Fibroblast of lung (primary cell): ENCODE results near the gene METTL25B. TPM values are rescaled to one million over a fixed set of nuclear protein-coding genes. Genes with fewer than 3 reads are reported as not detected.

Experiments
- DNase-seq, 2 donors: peaks; one replicate each; pipeline versions ENCODE4 v3.0.0 to v3.0.0-alpha.2; 2010; ENCODE audit warnings: low read depth in 2 of 2
- H2AFZ ChIP-seq: 2 replicates; pipeline ENCODE4 v1.5.1; 2012; ENCODE audit warnings: low read length, control low read depth, inconsistent platforms
- H3K27ac ChIP-seq: 2 replicates; pipeline ENCODE4 v1.5.1; 2011; ENCODE audit warnings: low read length, control low read depth; ENCODE audit not compliant: insufficient read depth
- H3K27me3 ChIP-seq: 2 replicates; pipeline ENCODE4 v1.5.1; 2011; ENCODE audit warnings: mild to moderate bottlenecking, low read length; ENCODE audit not compliant: control insufficient read depth, insufficient read depth
- H3K36me3 ChIP-seq: 2 replicates; pipeline ENCODE4 v1.5.1; 2011; ENCODE audit warnings: low read length; ENCODE audit not compliant: control insufficient read depth, insufficient read depth
- H3K4me1 ChIP-seq: 2 replicates; pipeline ENCODE4 v1.5.1; 2011; ENCODE audit warnings: low read length; ENCODE audit not compliant: control insufficient read depth, insufficient read depth; ENCODE audit errors: extremely low read depth
- H3K4me2 ChIP-seq: 2 replicates; pipeline ENCODE4 v1.5.1; 2011; ENCODE audit warnings: low read length, control low read depth; ENCODE audit not compliant: insufficient read depth; ENCODE audit errors: extremely low read depth
- H3K4me3 ChIP-seq, 4 experiments: fragments of 200-600 bp in 1 of 4; sonication (generic) in 1 of 4; replicated peaks in 1 of 4; 2 replicates each; pipeline ENCODE4 v1.5.1; 2011 to 2016; ENCODE audit warnings: low read length in 4 of 4, low read depth in 3 of 4, mild to moderate bottlenecking in 3 of 4, control low read depth in 2 of 4, inconsistent platforms in 1 of 4, mixed read lengths in 1 of 4; ENCODE audit not compliant: insufficient read depth in 1 of 4; ENCODE audit errors: control extremely low read depth in 1 of 4
- H3K79me2 ChIP-seq: 2 replicates; pipeline ENCODE4 v1.5.1; 2012; ENCODE audit warnings: mild to moderate bottlenecking, low read length, inconsistent platforms; ENCODE audit not compliant: control insufficient read depth, insufficient read depth
- H3K9ac ChIP-seq: 2 replicates; pipeline ENCODE4 v1.5.1; 2011; ENCODE audit warnings: mild to moderate bottlenecking, low read length, control low read depth; ENCODE audit not compliant: insufficient read depth
- H3K9me3 ChIP-seq: 2 replicates; pipeline ENCODE4 v1.5.1; 2012; ENCODE audit warnings: low read depth, low read length; ENCODE audit not compliant: control insufficient read depth, insufficient read depth
- H4K20me1 ChIP-seq: 2 replicates; pipeline ENCODE4 v1.5.1; 2011; ENCODE audit warnings: low read length; ENCODE audit not compliant: control insufficient read depth, insufficient read depth; ENCODE audit errors: extremely low read depth
- EZH2 ChIP-seq: IDR thresholded peaks from 2 replicates; pipeline ENCODE4 v1.5.1; 2012; ENCODE audit warnings: low read length, control low read depth, mild to moderate bottlenecking; ENCODE audit errors: missing control alignments
- polyA plus RNA-seq, 2 donors: library from polyadenylated mRNA; depleted of rRNA in 1 of 2; stranded (reverse) in 1 of 2; unstranded in 1 of 2; fragments of >200 nt; gene quantifications; 2 replicates each; pipeline ENCODE4 v1.2.1, GENCODE V29; 2011 to 2012; ENCODE audit warnings: missing spikeins in 1 of 2
- total RNA-seq: library from RNA; depleted of rRNA; stranded (reverse); fragments of >200 nt; gene quantifications from 2 replicates; pipeline ENCODE4 v1.2.1, GENCODE V29; 2014
- TF ChIP-seq, protein P1 (sequence below), 2 donors: IDR thresholded peaks in 1 of 2; conservative IDR thresholded peaks in 1 of 2; 1 replicate in 1 of 2; 2 replicates in 1 of 2; pipeline ENCODE4 v1.5.1; 2011 to 2012; ENCODE audit warnings: low read length in 2 of 2, control low read depth in 1 of 2, inconsistent platforms in 1 of 2, low read depth in 1 of 2, mild to moderate bottlenecking in 1 of 2

METTL25B gene
- total and polyA plus RNA-seq, 2 donors (not counting 1 experiment from before 2014, with no cell fraction given) = 5.5 to 17.3 TPM

DNA sequence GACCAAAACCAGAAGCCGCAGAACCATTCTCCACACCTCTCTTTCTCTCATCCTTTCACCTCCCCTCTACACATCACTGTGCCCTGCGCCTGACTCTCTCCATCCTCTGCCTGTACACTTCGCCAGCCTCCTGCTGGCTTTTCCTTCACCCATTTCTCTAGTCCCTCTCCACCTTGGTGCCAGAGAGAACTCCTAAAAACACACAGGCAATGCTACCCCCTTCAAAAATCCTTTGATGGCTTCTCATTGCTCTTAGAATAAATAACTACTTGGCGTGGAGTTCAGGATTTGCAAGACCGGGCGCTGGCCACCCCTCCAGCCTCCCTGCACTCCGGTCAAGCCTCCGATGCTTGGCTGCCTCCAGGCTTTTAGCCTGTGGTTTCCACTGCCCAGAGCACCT is 31.5 kb upstream of the METTL25B start:
- TF ChIP-seq EZH2 = no peak
- TF ChIP-seq, protein P1, sequence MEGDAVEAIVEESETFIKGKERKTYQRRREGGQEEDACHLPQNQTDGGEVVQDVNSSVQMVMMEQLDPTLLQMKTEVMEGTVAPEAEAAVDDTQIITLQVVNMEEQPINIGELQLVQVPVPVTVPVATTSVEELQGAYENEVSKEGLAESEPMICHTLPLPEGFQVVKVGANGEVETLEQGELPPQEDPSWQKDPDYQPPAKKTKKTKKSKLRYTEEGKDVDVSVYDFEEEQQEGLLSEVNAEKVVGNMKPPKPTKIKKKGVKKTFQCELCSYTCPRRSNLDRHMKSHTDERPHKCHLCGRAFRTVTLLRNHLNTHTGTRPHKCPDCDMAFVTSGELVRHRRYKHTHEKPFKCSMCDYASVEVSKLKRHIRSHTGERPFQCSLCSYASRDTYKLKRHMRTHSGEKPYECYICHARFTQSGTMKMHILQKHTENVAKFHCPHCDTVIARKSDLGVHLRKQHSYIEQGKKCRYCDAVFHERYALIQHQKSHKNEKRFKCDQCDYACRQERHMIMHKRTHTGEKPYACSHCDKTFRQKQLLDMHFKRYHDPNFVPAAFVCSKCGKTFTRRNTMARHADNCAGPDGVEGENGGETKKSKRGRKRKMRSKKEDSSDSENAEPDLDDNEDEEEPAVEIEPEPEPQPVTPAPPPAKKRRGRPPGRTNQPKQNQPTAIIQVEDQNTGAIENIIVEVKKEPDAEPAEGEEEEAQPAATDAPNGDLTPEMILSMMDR (conservative IDR thresholded peaks at IDR 0.05 in 1 of 2, IDR thresholded peaks at IDR 0.05 in 1 of 2; ENCODE audit: low read depth in 1 of 2, low read length in 2 of 2) = no peak
- DNase-seq = no peak
- Histone ChIP-seq H4K20me1 (no peaks in the 10 kb centered on the region), H3K79me2 (no peaks in the 10 kb centered on the region), H3K9ac (no peak overlapping the region), H3K4me3 (no peak overlapping the region), H3K4me2 (no peak overlapping the region), H3K27ac (no peak overlapping the region), H3K9me3 (no peaks in the 10 kb centered on the region), H3K4me1 (no peaks in the 10 kb centered on the region), H3K36me3 (peaks cover 8% of the 10 kb centered on the region), H3K27me3 (no peaks in the 10 kb centered on the region), H2AFZ (no peak overlapping the region)

DNA sequence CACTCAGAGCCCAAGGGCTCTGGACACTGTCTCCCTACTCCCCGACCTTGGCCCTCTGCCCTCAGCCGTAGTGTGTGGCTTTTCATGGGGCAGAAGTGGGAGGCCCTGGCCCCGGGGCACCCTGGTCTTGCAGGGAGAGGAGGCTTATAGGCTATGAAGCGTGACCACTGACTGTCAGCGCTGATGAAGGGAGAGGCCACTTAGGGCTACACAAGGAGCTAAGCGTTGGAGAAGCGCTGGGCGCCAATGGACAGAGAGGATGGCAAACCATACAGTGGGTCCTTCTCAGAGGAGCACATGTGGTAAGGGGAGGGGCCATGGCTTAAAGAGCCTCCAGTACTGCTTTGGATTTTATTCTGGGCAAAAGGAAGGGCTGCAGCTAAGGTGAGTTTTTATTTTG is 30.8 kb upstream of the METTL25B start:
- Histone ChIP-seq H3K9me3 (no peaks in the 10 kb centered on the region), H3K36me3 (peaks cover 8% of the 10 kb centered on the region), H3K4me1 (no peaks in the 10 kb centered on the region), H3K27me3 (no peaks in the 10 kb centered on the region), H2AFZ (no peak overlapping the region), H3K4me3 (no peak overlapping the region), H3K79me2 (no peaks in the 10 kb centered on the region), H3K4me2 (no peak overlapping the region), H4K20me1 (no peaks in the 10 kb centered on the region), H3K9ac (no peak overlapping the region), H3K27ac (no peak overlapping the region)
- TF ChIP-seq EZH2 = no peak
- TF ChIP-seq, protein P1 (conservative IDR thresholded peaks at IDR 0.05 in 1 of 2, IDR thresholded peaks at IDR 0.05 in 1 of 2; ENCODE audit: low read depth in 1 of 2, low read length in 2 of 2) = no peak
- no peak for DNase-seq

DNA sequence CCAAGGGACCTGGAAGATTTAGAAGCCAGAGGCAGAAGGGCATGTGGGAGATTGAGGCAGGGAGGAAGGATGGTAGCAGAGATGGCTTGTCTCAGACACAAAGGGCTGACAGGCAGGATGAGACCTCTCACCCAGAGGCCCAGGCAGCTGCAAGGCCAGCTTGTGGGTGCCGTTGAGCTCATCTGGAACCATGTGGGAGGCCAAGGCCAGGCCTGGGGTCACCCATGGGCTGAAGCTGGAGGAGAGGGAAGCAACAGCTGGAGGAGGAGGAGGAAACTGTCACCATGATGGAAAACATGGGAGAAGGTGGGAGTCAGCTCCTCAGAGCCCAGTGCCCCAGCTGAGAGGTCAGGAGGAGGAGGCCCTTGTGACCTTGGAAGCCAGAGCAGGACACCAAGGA is 29.3 kb upstream of the METTL25B start:
- no peak overlapping the region for H3K4me2 ChIP-seq
- no peaks in the 10 kb centered on the region for H3K4me1 ChIP-seq
- no peak overlapping the region for H3K27ac ChIP-seq
- peaks cover 8% of the 10 kb centered on the region for H3K36me3 ChIP-seq
- DNase-seq = peak in 1 of 2 donors; percentile 39
- H2AFZ ChIP-seq = no peak overlapping the region
- no peaks in the 10 kb centered on the region for H3K9me3 ChIP-seq
- H3K4me3 ChIP-seq = no peak overlapping the region
- no peaks in the 10 kb centered on the region for H3K27me3 ChIP-seq
- H3K9ac ChIP-seq = no peak overlapping the region
- H3K79me2 ChIP-seq = no peaks in the 10 kb centered on the region
- TF ChIP-seq EZH2 = no peak
- TF ChIP-seq, protein P1 (conservative IDR thresholded peaks at IDR 0.05 in 1 of 2, IDR thresholded peaks at IDR 0.05 in 1 of 2; ENCODE audit: low read depth in 1 of 2, low read length in 2 of 2) = no peak
- H4K20me1 ChIP-seq = no peaks in the 10 kb centered on the region
